HG03039 (cell line): ENCODE data around the gene CPE.
"Not testable (repeated sequence)": the region's sequence is repeated elsewhere in the genome, so short reads cannot be mapped to it uniquely, and the experiment has no call there.

ENCODE experiments used
- ATAC-seq: cut with Tn5 transposase; IDR thresholded peaks from one replicate; pipeline ENCODE4 v1.9.1; 2021; ENCODE audit warnings: mild to moderate bottlenecking, moderate library complexity; ENCODE audit not compliant: unreplicated experiment

The CPE gene

DNA sequence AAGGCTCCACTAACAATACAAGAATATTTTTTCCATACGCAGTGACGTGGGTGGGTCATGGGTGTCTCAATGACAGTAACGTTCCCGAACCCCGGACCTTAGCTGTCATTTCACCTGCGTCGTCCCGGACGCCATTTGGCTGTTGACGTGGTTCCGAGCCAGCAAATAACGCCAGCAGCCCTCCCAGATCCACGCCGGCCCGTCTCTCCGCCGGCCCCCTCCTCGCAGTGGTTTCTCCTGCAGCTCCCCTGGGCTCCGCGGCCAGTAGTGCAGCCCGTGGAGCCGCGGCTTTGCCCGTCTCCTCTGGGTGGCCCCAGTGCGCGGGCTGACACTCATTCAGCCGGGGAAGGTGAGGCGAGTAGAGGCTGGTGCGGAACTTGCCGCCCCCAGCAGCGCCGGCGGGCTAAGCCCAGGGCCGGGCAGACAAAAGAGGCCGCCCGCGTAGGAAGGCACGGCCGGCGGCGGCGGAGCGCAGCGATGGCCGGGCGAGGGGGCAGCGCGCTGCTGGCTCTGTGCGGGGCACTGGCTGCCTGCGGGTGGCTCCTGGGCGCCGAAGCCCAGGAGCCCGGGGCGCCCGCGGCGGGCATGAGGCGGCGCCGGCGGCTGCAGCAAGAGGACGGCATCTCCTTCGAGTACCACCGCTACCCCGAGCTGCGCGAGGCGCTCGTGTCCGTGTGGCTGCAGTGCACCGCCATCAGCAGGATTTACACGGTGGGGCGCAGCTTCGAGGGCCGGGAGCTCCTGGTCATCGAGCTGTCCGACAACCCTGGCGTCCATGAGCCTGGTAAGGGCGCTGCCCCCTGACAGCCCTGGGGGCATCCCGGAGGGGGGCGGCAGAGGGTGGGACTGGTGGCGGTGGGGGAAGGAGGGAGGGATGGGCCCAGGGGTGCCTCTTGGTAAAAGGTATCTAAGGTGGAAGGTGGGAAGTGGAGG, at the start of gene CPE:
Gene CPE, plus strand, starts transcription at position 264 of the 933 bp plus-strand sequence. Its CDS starts 214 bp downstream, at position 478.
- peak; percentile 88 for ATAC-seq

DNA sequence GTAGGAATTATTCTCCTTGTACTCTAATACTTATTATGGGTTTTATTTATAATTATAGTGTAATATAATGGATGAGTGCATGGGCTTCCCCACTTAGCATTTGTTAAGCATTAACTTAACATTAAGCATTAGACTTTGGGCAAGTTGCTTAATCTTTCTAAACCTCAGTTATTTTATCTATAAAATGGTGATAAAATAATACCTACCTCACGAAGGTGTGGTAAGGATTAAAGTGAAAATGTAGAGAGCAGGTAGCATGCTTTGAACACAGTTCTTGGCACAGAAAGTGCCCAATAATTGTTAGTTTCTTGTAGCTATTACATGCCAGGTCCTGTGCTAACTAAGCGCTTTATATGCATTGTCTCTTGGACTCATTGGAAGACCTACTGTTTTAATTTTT, 48.7 kb upstream of the CPE start:
- ATAC-seq = no peak

DNA sequence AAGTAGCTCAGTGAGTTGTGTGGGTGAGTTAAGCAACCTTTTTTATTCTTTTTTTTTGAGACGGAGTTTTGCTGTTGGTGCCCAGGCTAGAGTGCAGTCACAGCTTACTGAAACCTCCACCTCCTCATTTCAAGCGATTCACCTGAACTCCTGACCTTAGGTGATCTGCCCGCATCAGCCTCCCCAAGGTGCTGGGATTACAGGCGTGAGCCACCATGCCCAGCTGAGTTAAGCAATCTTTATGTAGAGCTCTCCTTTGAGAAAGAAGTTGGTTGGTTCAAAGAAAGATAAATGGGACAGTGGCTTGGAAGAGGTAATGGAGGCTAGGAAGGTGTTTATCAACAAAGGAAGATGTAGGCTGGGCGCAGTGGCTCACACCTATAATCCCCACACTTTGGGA, 48.1 kb upstream of the CPE start:
- no peak for ATAC-seq

DNA sequence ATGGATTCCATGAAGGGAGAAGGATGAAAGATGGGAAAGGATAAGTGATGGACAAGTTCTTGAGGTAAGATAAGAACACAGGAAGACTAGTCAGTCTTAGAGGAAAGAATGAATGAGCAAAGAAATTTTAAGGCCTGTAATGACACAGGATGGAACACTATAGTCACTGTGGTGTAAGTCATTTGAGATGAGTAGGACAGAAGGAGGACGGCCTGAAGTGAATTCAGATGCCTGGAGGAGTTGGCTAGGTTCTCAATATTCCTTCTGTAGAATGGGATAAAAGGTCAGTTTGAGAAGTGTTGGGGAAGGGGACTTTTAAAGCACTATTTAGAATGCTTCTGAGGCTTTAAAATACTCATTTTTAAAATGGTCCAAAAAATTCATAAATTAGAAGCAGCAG, 47.4 kb upstream of the CPE start:
- no peak for ATAC-seq

DNA sequence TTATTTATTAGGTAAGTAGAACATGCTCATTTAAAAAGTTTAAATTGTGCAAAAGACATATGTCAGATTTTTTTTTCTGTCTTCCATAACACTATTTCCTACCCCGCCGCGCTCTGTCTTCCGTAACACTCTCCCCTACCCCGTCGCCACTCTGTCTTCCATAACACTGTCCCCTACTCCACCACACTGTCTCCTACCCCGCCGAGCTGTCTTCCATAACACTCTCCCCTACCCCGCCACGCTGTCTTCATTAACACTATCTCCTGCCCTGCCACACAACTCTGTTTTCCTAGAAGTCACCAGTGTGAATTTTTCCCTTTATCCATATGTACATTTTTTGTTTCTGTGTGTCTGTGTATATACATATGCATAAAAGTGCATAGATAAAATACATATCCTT, 47.0 kb upstream of the CPE start:
- ATAC-seq = no peak

DNA sequence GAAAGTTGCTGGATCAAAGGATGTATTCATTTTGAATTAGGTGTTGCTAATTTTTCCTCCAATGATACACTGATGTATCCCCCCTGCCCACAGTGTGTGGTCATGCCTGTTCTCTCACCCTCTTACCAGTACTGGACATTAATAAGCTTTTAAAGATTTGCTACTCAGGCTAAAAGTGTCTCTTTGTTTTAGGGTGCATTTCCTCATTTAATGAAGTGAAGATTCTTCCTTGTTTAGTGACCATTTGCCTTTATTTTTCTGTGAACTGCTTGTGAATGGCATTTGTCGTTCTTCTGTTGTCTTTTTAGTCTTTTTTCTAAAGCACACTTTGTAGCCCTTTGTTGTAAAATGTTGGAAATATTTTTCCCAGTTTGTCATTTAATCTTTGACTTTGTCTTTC, 46.3 kb upstream of the CPE start:
- no peak for ATAC-seq

DNA sequence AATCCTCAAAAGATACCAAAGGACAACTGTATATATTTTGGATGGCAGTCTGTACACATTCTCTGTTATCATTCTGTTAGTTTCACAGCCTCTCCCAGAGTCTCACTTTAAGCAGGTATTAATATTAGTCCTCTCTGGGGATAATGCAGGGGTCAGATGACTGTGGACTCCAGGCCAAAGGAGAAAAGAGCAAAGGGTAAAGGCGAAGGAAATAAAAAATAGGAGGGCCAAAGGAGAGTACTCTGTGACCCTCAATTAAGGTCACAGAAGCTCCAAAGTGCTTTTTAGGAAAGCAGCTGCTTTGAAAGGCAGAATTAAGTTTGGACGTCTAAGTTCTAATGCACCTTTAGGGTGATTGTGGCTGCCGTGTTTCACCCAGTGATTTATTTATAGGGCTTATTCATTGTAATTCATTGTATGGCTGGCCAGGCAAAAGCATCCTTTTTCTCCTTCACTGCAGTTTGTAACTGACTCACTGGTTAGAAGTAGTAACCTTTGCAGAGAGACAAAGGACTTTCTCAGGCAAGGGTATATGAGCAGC, 43.6 kb upstream of the CPE start:
- ATAC-seq = no peak

DNA sequence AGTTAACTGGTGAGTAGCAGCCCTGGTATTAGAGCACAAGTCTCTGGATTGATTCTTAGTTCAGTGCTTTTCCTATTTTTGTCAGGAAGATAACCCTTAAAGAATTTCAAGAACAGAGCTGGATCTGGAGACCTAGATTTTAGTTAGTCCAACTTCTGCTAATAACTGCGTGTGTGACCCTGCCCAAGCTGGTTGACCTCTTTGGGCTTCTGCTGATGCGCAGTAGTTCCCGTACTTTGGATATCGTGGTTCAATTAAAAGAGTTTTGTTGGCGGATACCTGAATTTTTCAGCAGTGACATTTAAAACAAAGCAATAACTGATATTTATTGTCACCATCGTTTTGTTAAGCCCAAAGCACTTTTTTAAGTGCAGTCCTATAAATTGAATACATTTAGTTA, 42.1 kb upstream of the CPE start:
- no peak for ATAC-seq

DNA sequence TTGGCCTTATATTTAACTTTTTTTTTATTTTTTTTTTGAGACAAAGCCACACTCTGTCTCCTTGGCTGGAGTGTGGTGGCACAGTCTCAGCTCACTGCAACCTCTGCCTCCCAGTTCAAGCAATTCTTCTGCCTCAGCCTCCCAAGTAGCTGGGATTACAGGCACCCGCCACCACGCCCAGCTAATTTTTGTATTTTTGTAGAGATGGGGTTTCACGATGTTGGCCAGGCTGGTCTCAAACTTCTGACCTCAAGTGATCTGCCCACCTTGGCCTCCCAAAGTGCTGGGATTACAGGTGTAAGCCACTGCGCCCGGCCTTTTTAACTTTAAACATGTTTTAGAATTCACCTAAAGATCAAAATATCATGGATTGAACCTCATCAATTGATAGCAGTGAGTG, 36.5 kb upstream of the CPE start:
- not testable (repeated sequence) for ATAC-seq

DNA sequence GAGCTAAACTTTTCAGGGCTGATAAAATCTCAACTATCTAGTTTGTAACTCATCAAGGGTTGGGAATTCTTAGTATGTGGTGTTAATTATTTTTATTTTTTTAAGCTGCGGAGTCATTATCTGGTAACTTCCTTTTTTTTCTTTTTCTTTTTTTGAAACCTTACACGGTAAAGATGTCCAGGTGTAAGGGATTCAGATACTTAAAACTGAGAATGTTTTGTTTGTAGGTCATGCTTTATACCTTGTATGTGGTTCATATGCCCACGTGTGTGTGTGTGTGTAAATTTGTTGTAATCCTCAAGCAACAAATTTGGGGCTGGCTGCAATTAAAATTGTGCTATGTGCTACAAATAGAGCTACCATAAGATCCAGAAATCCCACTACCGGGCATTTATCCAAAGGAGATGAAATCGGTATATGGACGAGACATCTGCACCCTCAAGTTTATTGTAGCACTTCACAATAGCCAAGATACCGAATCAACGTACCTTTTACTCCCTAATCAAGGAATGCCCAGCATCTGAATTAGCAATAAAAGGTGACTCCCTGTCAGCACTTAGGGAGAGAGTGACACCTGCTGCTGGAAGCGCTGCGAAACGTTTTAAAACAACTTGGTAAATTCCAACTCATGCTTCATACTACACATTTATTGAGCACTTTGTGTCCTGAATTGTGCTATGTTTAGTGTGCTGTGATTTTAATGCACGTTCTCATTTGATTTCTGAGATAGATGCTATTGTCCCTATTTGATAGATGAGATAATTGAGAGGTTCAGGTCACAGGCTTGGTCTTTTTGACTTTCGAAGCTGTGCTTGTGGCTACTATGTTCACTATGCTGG, 35.2 kb upstream of the CPE start:
- ATAC-seq = no peak

DNA sequence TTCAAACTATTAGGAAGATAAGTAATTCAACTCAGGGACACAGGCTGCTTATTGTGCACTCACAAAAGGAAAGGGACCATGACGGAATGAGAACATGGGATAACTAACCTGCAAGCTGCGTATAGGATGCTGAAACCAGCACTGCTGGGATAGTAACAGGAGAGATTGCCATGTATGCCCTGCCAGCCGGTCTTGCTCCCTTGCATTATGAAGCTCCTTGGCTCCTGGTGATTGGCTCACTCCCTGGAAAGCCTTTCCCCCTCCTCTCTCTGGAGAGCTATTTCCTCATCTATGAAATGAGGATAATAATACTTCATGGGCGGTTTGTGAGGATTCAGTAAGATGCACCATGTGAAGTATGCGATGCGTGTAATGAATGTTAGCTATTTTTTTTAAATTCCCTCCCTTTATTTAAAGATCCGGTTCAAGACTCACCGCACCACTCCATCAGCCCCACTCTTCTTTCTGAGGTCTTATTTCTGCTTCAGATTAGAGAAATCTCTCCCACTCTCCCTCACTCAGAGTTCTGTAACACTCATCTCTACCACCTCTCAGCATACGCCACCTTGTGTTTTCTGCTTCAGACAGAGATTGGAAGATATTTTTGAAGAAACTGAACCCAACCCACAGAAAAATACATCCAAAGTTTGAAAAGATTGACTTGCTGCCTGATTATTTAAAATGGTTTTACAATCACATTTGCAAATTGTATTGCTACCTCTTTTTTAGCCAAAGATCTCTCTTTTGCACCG, 33.0 kb upstream of the CPE start:
- no peak for ATAC-seq

DNA sequence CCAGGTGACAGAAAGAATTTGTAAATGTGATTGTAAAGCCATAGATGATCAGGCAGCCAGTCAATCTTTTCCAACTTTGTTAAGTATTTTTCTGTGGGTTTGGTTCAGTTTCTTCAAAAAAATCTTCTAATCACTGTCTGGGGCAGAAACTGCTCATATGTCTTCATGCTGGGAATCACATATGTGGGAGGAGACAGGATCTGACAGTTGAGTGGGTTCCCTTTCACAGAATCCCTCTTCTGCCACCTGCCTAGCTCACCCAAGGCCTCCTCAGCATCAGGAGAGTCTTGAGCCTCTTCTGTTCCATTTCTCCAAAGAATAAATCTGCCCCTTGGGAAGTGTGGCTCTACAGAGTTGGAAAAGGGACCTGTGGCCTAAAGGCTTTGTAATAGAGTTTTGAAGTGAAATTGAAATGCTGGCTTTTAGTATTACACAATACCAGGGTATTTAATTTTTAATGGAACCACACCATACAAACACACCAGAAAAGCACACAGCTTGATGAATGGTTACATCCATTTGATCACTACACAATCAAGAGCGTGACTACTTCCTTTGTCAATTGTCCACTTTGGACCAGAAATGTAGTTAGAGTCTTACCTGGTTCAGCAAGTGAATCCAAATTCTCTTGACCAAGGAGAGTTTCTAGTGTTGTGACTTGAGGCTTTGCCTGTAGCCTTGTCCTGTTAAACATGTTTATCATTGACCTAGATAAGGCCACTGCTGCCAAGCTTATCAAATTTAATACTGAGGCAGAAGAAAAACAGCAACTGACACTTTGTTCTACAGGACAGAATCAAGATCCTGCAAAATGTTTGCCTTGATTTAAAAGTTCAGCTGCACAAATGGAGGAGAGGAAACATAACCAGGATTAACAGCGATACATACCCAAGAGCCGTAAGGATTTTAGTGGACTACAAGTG, 30.9 kb upstream of the CPE start:
- ATAC-seq = no peak

DNA sequence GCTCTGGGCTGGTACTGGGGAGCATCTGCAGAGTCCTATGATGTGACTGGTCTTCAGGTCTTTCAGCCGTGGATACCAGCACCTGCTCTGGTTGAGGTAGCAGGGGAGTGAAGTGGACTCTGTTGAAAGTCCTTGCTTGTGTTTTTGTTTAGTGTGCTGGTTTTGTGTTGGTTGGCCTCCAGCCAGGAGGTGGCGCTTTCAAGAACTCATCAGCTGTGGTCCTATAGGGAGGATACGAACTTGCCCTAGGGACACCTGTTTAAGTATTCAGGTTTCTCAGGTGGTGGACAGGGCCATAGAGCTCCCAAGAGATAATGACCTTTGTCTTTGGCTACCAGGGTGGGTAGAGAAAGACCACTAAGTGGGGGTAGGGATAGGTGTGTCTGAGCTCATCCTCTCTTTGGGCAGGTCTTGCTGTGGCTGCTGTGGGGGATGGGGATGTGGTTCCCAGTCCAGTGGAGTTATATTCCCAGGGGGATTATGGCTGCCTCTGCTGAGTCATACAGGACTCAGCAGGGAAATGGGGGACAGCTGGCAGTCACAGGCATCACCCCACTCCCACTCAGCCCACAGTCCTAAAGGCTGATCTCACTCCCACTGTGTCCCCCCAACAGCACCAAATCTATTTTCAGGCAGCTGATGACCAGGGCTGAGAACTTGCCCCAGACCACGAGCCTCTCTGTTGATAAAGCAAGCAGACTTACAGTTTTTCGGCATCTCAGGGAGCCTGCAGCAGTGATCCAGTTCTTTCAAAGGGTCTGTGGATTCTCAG, 27.3 kb upstream of the CPE start:
- no peak for ATAC-seq

DNA sequence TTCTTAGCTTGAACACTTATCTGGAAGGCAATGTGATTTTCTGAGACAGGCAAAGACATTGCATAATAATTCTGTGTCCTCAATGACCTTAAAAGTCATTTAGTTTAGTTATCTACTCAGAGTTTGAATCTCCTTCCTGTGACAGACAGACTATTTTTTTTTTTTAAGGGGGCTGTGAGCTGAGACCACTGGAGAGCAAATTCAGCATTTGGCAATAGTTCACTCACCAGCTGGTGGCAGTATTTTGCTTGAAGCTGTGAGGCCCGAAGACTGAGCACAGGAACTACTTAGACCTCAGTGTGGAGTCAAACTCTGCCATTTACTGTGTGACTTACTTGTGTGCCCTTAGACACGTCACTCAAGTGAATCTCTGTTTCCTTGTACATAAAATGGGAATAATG, 22.9 kb upstream of the CPE start:
- ATAC-seq = no peak

DNA sequence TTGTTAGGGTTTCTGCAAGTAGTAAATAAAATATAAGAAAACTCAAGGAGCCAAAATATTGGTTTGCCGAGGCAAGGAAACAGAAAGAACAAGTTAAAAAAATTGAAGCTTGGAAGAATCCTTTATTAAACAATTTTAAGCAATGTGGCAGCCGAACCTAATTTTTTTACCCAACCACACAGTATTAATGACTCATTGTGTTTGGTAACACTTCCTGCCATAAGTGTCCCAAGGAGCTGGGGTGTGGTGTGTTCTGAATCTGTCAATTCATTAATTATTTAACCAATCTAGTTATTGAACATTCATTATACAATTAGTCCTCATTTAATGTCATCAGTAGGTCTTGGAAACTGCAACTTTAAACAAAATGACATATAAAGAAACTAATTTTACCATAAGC, 19.3 kb upstream of the CPE start:
- ATAC-seq = no peak

DNA sequence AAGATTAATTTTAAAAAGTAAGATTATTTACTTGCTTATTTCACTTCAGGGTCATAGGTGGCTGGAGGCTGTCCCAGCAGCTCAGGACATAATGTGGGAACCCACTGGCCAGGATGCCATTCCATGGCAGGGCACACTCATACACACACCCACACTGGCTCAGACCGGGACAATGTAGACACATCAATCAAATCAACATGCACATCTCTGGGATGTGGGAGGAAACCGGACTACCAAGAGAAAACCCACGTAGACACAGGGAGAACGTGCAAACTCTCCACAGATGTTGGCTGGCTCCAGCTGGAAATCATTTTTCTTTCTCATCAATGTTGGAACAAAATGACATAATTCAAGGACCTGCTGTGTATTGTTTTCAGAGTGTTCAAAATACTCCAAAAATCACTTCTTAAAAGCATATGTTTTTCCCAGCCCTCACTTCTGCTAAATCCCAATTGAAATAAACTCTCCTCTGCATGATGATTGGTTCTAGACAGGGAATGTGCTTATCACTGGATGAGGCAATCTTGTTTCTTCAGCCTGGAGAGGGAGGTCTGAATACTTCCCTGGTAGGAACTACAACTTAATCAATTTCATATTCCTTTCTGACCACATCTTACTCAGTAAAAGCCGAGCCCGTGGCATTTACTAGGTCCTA, 18.6 kb upstream of the CPE start:
- ATAC-seq = no peak

DNA sequence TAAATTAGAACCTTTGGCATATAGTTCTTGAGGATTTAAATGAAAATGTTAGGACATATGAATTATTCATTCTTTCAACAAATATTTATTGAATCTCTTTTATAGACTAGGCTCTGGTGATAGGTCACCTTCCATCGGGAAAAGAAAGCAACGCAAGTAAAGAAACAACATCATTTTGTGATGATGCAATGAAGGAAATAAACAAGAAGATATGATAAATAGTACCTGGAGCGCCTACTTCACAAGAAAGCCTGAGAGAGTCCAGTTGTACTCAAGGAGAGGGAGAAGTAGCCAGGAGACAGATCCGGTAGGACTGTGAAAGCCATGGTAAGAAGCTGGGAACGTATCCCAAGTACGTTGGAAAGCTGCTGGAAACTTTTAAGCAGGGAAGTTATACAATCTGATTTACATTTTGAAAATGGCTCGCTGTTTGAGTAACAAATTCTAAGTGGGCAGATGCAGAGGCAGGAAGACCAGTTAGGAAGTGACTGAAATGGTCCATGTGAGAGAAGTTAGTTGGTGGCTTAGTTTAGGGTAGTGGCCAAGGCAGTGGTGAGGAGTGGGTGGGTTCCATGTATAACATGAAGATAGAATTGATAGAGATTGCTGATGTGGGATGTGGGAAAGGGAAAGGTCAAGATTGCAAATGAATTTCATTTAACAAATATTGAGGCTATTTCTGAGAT, 17.7 kb upstream of the CPE start:
- ATAC-seq = no peak

DNA sequence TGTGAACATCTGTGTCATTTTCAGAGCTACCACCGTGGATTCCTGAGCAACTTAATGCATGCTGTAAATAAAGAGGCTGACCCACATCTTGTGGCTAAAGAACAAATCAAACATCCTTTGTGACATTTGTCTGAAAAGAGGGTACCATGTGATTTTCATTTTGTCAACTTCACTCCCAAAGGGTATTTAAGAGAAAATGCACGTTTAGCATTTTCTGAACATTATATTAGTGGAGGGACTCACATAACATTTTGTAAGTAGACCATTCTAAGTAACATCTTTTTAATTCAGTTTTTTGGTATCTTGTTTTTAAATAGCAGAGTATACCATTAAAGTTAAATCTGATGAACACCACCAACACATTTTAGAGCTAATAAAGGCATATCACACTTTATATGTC, 17.0 kb upstream of the CPE start:
- ATAC-seq = no peak
